ENCODE measurements around the gene LTB.

DNA sequence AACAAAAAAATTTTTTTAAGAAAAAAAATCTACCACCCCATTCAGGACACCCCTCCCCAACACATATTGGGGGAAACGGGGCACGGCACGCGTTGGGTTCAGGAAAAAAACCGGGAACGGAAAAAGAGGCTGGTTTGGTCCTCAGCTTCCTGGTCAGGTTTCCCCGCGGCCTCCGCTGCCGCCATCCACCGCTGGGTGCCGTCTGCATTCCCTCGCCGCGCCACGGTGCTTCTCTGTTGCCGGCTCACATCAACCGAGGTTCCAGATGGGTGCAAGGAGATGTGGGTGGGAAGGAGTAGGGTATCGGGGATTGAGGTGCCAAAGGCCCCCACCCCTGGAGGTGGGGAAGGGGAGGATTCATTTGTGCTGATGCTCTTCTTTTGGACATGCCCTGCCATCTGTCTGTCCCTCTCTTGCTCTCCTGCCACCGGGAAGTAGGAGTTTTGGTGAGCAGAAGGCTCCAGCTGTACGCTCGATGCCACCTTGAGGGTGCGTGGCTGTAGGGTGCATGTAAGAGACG is 47.6 kb downstream of the LTB start:
- TF ChIP-seq YY1 (IDR thresholded peaks at IDR 0.05; ENCODE audit: insufficient read depth, insufficient read length) (no peak), SUZ12 (IDR thresholded peaks at IDR 0.05; ENCODE audit: extremely low read depth, insufficient read depth, insufficient read length) (no peak), ZNF274 (IDR thresholded peaks at IDR 0.05; ENCODE audit: low read depth, low read length) (no peak)
